Measurements from ENCODE around the gene CNIH1. TPM values are rescaled to one million over a fixed set of nuclear protein-coding genes. Genes with fewer than 3 reads are reported as not detected.

The CNIH1 gene
- total RNA-seq, 2 donors from 2014 or later: 117 to 125 TPM

GRCh38 chr14:54483073-54483745, 42.0 kb upstream of the CNIH1 start:
- H3K4me3 ChIP-seq: no peak overlapping the region
- H3K9ac ChIP-seq (ENCODE audit: low read depth in 2 of 2, low read length in 2 of 2): no peak overlapping the region
- no peak for TF ChIP-seq CTCF (IDR thresholded peaks at IDR 0.05)
- no peaks in the 10 kb centered on the region for H3K36me3 ChIP-seq
- H3K27me3 ChIP-seq: no peaks in the 10 kb centered on the region
- no peaks in the 10 kb centered on the region for H3K9me3 ChIP-seq
- H3K4me1 ChIP-seq: peaks cover 13% of the 10 kb centered on the region
- DNase-seq: no peak
- intact Hi-C loops (cut with DNase I): no loop called here
- peak overlapping the region; percentile 6 for H3K27ac ChIP-seq

GRCh38 chr14:54481695-54482094, 40.5 kb upstream of the CNIH1 start:
- no peaks in the 10 kb centered on the region for H3K36me3 ChIP-seq
- no peak for DNase-seq
- no peak overlapping the region for H3K4me3 ChIP-seq
- no peak overlapping the region for H3K27ac ChIP-seq
- H3K4me1 ChIP-seq: peaks cover 13% of the 10 kb centered on the region
- TF ChIP-seq CTCF (IDR thresholded peaks at IDR 0.05): no peak
- H3K9ac ChIP-seq (ENCODE audit: low read depth in 2 of 2, low read length in 2 of 2): no peak overlapping the region
- intact Hi-C loops (cut with DNase I): no loop called here
- no peaks in the 10 kb centered on the region for H3K27me3 ChIP-seq
- H3K9me3 ChIP-seq: no peaks in the 10 kb centered on the region

- intact Hi-C loops (cut with DNase I): no loop called here
These were observed 39.8 kb upstream of the CNIH1 start for GRCh38 chr14:54480830-54481562.

GRCh38 chr14:54478636-54479215, 37.6 kb upstream of the CNIH1 start:
- intact Hi-C loops (cut with DNase I): no loop called here
- no peak for TF ChIP-seq CTCF (IDR thresholded peaks at IDR 0.05)
- H3K4me1 ChIP-seq: peaks cover 4% of the 10 kb centered on the region
- no peak overlapping the region for H3K27ac ChIP-seq
- no peaks in the 10 kb centered on the region for H3K9me3 ChIP-seq
- no peaks in the 10 kb centered on the region for H3K27me3 ChIP-seq
- H3K9ac ChIP-seq (ENCODE audit: low read depth in 2 of 2, low read length in 2 of 2): no peak overlapping the region
- no peaks in the 10 kb centered on the region for H3K36me3 ChIP-seq
- H3K4me3 ChIP-seq: no peak overlapping the region
- no peak for DNase-seq

More at GRCh38 chr14:54480830-54481562, 39.8 kb upstream of the CNIH1 start:
- H3K9me3 ChIP-seq: no peaks in the 10 kb centered on the region
- no peak overlapping the region for H3K4me3 ChIP-seq
- H3K36me3 ChIP-seq: no peaks in the 10 kb centered on the region
- no peak overlapping the region for H3K9ac ChIP-seq (ENCODE audit: low read depth in 2 of 2, low read length in 2 of 2)
- no peaks in the 10 kb centered on the region for H3K27me3 ChIP-seq
- TF ChIP-seq CTCF (IDR thresholded peaks at IDR 0.05): no peak
- no peak for DNase-seq
- H3K4me1 ChIP-seq: peaks cover 13% of the 10 kb centered on the region
- H3K27ac ChIP-seq: no peak overlapping the region

- Histone ChIP-seq H3K27ac (no peak overlapping the region), H3K9me3 (no peaks in the 10 kb centered on the region), H3K36me3 (no peaks in the 10 kb centered on the region), H3K27me3 (no peaks in the 10 kb centered on the region), H3K9ac (ENCODE audit: low read depth in 2 of 2, low read length in 2 of 2) (no peak overlapping the region), H3K4me1 (no peaks in the 10 kb centered on the region), H3K4me3 (no peak overlapping the region)
- no peak for TF ChIP-seq CTCF (IDR thresholded peaks at IDR 0.05)
- DNase-seq: no peak
- intact Hi-C loops (cut with DNase I): no loop called here
These were observed 34.7 kb upstream of the CNIH1 start for GRCh38 chr14:54475911-54476310.

Data from colonic mucosa (tissue), 4 donors.